Stimulated activated naive CD8-positive, alpha-beta T cell treated with anti-CD3 and anti-CD28 coated beads, Interleukin-15, amount 100 ng/mL, for 72 hours (primary cell): ENCODE results near the gene ANKRD33.

Experiments
- ATAC-seq: fragments of 150-1000 bp; cut with Tn5 transposase; 2 replicates; pipeline ENCODE4 v1.10.0; 2021; ENCODE audit warnings: mild to moderate bottlenecking, moderate library complexity
- DNase-seq, 2 donors: peaks; one replicate each; pipeline ENCODE4 v3.0.0; 2021 to 2022
- H3K27ac Mint-ChIP-seq, 2 donors: one replicate each; pipeline ENCODE4 v1.8.0; 2022; ENCODE audit warnings: mild to moderate bottlenecking in 2 of 2, mixed read lengths in 2 of 2, moderate library complexity in 2 of 2
- H3K27me3 Mint-ChIP-seq: one replicate; pipeline ENCODE4 v1.8.0; 2022; ENCODE audit warnings: mixed read lengths
- H3K4me1 Mint-ChIP-seq: one replicate; pipeline ENCODE4 v1.8.0; 2022; ENCODE audit warnings: mild to moderate bottlenecking, mixed read lengths
- H3K4me3 Mint-ChIP-seq, 2 donors: one replicate each; pipeline ENCODE4 v1.8.0; 2022; ENCODE audit warnings: mild to moderate bottlenecking in 2 of 2, mixed read lengths in 2 of 2, moderate library complexity in 1 of 2
- H3K9me3 Mint-ChIP-seq, 2 donors: one replicate each; pipeline ENCODE4 v1.8.0; 2022; ENCODE audit warnings: mixed read lengths in 2 of 2

Gene ANKRD33

GRCh38 chr12:51913071-51914033 is 25.4 kb downstream of the ANKRD33 start:
- no peak for DNase-seq
- H3K4me3 Mint-ChIP-seq = no peak overlapping the region
- no peak for ATAC-seq
- H3K4me1 Mint-ChIP-seq = no peaks in the 10 kb centered on the region
- no peak overlapping the region for H3K27ac Mint-ChIP-seq
- no peaks in the 10 kb centered on the region for H3K9me3 Mint-ChIP-seq
- peaks cover 55% of the 10 kb centered on the region for H3K27me3 Mint-ChIP-seq

GRCh38 chr12:51914034-51914923 is 26.4 kb downstream of the ANKRD33 start:
- Mint-ChIP-seq H3K9me3 (no peaks in the 10 kb centered on the region), H3K27me3 (peaks cover 45% of the 10 kb centered on the region), H3K4me3 (no peak overlapping the region), H3K4me1 (no peaks in the 10 kb centered on the region), H3K27ac (no peak overlapping the region)
- DNase-seq (no peak), ATAC-seq (no peak)

GRCh38 chr12:51915003-51915625 is 27.2 kb downstream of the ANKRD33 start:
- DNase-seq = no peak
- Mint-ChIP-seq H3K9me3 (no peaks in the 10 kb centered on the region), H3K27ac (no peak overlapping the region), H3K4me3 (no peak overlapping the region), H3K27me3 (peaks cover 37% of the 10 kb centered on the region), H3K4me1 (no peaks in the 10 kb centered on the region)
- no peak for ATAC-seq

GRCh38 chr12:51915951-51916350 is 28.0 kb downstream of the ANKRD33 start:
- H3K4me3 Mint-ChIP-seq = no peak overlapping the region
- ATAC-seq = no peak
- H3K27ac Mint-ChIP-seq = no peak overlapping the region
- no peaks in the 10 kb centered on the region for H3K9me3 Mint-ChIP-seq
- H3K4me1 Mint-ChIP-seq = no peaks in the 10 kb centered on the region
- no peak for DNase-seq
- H3K27me3 Mint-ChIP-seq = peaks cover 29% of the 10 kb centered on the region

GRCh38 chr12:51917041-51917590 is 29.2 kb downstream of the ANKRD33 start:
- no peak for ATAC-seq
- no peak overlapping the region for H3K4me3 Mint-ChIP-seq

GRCh38 chr12:51917746-51918453 is 30.0 kb downstream of the ANKRD33 start:
- H3K27ac Mint-ChIP-seq = no peak overlapping the region
- H3K9me3 Mint-ChIP-seq = no peaks in the 10 kb centered on the region
- peaks cover 8% of the 10 kb centered on the region for H3K4me1 Mint-ChIP-seq
- peaks cover 9% of the 10 kb centered on the region for H3K27me3 Mint-ChIP-seq
- DNase-seq = no peak
- ATAC-seq = no peak
- H3K4me3 Mint-ChIP-seq = no peak overlapping the region

More at GRCh38 chr12:51917041-51917590, 29.2 kb downstream of the ANKRD33 start:
- Mint-ChIP-seq H3K9me3 (no peaks in the 10 kb centered on the region), H3K27ac (peak overlapping the region in 1 of 2 donors; percentile 54), H3K4me1 (no peaks in the 10 kb centered on the region), H3K27me3 (peaks cover 17% of the 10 kb centered on the region)
- no peak for DNase-seq

GRCh38 chr12:51920046-51920445 is 32.1 kb downstream of the ANKRD33 start:
- Mint-ChIP-seq H3K9me3 (no peaks in the 10 kb centered on the region), H3K4me1 (peaks cover 28% of the 10 kb centered on the region), H3K27me3 (peaks cover 17% of the 10 kb centered on the region), H3K27ac (no peak overlapping the region), H3K4me3 (no peak overlapping the region)
- ATAC-seq (no peak), DNase-seq (no peak)

GRCh38 chr12:51921017-51921725 is 33.3 kb downstream of the ANKRD33 start:
- Mint-ChIP-seq H3K27me3 (peaks cover 25% of the 10 kb centered on the region), H3K4me1 (peaks cover 37% of the 10 kb centered on the region), H3K9me3 (no peaks in the 10 kb centered on the region), H3K27ac (no peak overlapping the region), H3K4me3 (no peak overlapping the region)
- DNase-seq = no peak
- ATAC-seq = no peak

- H3K9me3 Mint-ChIP-seq = no peaks in the 10 kb centered on the region
- H3K4me3 Mint-ChIP-seq = no peak overlapping the region
- DNase-seq = no peak
- ATAC-seq = no peak
- peak overlapping the region; percentile 27 to 81 for H3K27ac Mint-ChIP-seq
- H3K4me1 Mint-ChIP-seq = peaks cover 40% of the 10 kb centered on the region
- H3K27me3 Mint-ChIP-seq = peaks cover 25% of the 10 kb centered on the region
Measured at GRCh38 chr12:51922146-51922545, 34.2 kb downstream of the ANKRD33 start.

GRCh38 chr12:51922762-51923505 is 35.0 kb downstream of the ANKRD33 start:
- peak overlapping the region in 1 of 2 donors; percentile 51 for H3K4me3 Mint-ChIP-seq
- no peak overlapping the region for H3K27ac Mint-ChIP-seq
- ATAC-seq (no peak), DNase-seq (no peak)
- H3K9me3 Mint-ChIP-seq = no peaks in the 10 kb centered on the region
- peaks cover 25% of the 10 kb centered on the region for H3K27me3 Mint-ChIP-seq
- peaks cover 40% of the 10 kb centered on the region for H3K4me1 Mint-ChIP-seq

- Mint-ChIP-seq H3K9me3 (no peaks in the 10 kb centered on the region), H3K27me3 (peaks cover 25% of the 10 kb centered on the region), H3K27ac (no peak overlapping the region), H3K4me1 (peaks cover 40% of the 10 kb centered on the region), H3K4me3 (peak overlapping the region; percentile 28 to 51)
- ATAC-seq = peak; percentile 89
- DNase-seq = peak; percentile 60 to 70
Measured at GRCh38 chr12:51923506-51924365, 35.8 kb downstream of the ANKRD33 start.

GRCh38 chr12:51924551-51925319 is 36.8 kb downstream of the ANKRD33 start:
- no peak for ATAC-seq
- H3K27me3 Mint-ChIP-seq = peaks cover 25% of the 10 kb centered on the region
- no peak overlapping the region for H3K4me3 Mint-ChIP-seq

More at GRCh38 chr12:51924551-51925319, 36.8 kb downstream of the ANKRD33 start:
- DNase-seq = no peak
- Mint-ChIP-seq H3K4me1 (peaks cover 40% of the 10 kb centered on the region), H3K9me3 (no peaks in the 10 kb centered on the region), H3K27ac (no peak overlapping the region)
